H1 (cell line): ENCODE measurements around the gene CSNK1D.

Experiments used
- FOSL1 ChIP-seq: IDR thresholded peaks from 2 replicates; pipeline ENCODE4 v1.6.1; 2011; ENCODE audit warnings: mild to moderate bottlenecking, low read depth, low read length, moderate library complexity; ENCODE audit not compliant: insufficient read depth
- POLR2A ChIP-seq, 2 experiments: IDR thresholded peaks; 1 replicate in 1 of 2; 2 replicates in 1 of 2; pipeline ENCODE4 v1.6.1; 2011; ENCODE audit warnings: low read depth in 2 of 2, low read length in 2 of 2, mild to moderate bottlenecking in 2 of 2; ENCODE audit errors: control extremely low read depth in 1 of 2
- SUZ12 ChIP-seq: fragments of 200-600 bp; sonication (generic); IDR thresholded peaks from 2 replicates; pipeline ENCODE4 v1.6.1; 2012; ENCODE audit warnings: mild to moderate bottlenecking, inconsistent platforms, low read length, moderate library complexity, mixed read lengths
- TF ChIP-seq, protein P1 (sequence below), 3 experiments: IDR thresholded peaks; 1 replicate in 2 of 3; 2 replicates in 1 of 3; pipeline versions ENCODE4 v1.5.1 to v1.6.1; 2011; ENCODE audit warnings: low read length in 3 of 3, mild to moderate bottlenecking in 3 of 3, inconsistent platforms in 2 of 3, low read depth in 1 of 3, moderate library complexity in 1 of 3; ENCODE audit not compliant: insufficient read depth in 1 of 3; ENCODE audit errors: control extremely low read depth in 1 of 3

DNA sequence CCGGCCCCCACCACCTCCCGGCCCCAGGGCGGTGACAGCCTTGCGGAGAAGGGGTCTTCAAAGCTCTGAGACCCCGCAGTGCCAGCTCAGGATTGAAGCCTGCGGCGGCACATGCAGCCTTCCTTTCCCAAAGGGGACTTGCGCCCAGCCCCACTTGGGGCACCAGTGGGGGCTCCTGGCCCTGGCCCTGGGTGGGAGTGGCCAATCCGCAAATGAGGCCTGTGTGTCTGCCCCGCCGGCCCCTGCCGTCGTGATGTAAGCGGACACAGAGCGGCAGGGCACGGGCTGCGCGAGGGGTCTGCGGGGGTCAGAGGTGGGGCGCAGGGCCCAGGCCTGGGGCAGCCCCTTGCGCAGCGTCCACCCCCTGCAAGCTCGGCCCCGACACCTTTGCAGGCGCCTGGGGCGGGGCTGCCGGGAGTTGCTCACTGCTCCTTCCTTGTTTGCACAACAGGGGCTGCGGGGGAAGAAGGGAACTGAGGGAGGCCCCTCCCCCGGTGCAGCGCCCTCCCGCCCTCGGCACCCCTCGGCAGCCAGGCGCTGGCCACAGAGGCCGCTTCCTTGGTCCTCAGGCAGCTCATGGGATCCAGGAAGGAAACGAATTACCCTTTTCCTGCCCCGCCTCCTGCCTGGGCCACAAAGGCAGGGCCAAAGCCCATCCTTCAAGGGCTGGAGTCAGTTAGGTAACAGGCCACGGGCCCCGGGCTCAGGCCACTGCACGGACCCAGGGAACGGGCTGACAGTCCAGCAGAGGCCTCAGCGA, 41.8 kb downstream of the CSNK1D start:
- TF ChIP-seq SUZ12 (peak; percentile 38; the same call in 1 of the 2 replicates), POLR2A (IDR thresholded peaks at IDR 0.05; ENCODE audit: control extremely low read depth in 1 of 2, low read depth in 2 of 2, low read length in 2 of 2) (no peak), FOSL1 (no peak)
- TF ChIP-seq, protein P1, sequence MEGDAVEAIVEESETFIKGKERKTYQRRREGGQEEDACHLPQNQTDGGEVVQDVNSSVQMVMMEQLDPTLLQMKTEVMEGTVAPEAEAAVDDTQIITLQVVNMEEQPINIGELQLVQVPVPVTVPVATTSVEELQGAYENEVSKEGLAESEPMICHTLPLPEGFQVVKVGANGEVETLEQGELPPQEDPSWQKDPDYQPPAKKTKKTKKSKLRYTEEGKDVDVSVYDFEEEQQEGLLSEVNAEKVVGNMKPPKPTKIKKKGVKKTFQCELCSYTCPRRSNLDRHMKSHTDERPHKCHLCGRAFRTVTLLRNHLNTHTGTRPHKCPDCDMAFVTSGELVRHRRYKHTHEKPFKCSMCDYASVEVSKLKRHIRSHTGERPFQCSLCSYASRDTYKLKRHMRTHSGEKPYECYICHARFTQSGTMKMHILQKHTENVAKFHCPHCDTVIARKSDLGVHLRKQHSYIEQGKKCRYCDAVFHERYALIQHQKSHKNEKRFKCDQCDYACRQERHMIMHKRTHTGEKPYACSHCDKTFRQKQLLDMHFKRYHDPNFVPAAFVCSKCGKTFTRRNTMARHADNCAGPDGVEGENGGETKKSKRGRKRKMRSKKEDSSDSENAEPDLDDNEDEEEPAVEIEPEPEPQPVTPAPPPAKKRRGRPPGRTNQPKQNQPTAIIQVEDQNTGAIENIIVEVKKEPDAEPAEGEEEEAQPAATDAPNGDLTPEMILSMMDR (IDR thresholded peaks at IDR 0.05; ENCODE audit: control extremely low read depth in 1 of 3, insufficient read depth in 1 of 3, low read depth in 1 of 3, low read length in 3 of 3) = no peak
